22Rv1 (cell line): Measurements from ENCODE around the gene GRAMD1B.

Experiments
- CTCF ChIP-seq: fragments of 450-650 bp; IDR thresholded peaks from 2 replicates; pipeline ENCODE4 v1.5.1; 2017; ENCODE audit warnings: mild to moderate bottlenecking
- ZFX ChIP-seq: fragments of 450-650 bp; IDR thresholded peaks from 2 replicates; pipeline ENCODE4 v1.6.1; 2017; ENCODE audit warnings: antibody characterized with exemption, borderline replicate concordance

GRCh38 chr11:123603666-123604065 is 173.6 kb downstream of the GRAMD1B start:
- no peak for TF ChIP-seq CTCF
- TF ChIP-seq ZFX = no peak
